HG02610 (cell line): ENCODE measurements around the gene SUPT6H.

Experiments
- ATAC-seq: cut with Tn5 transposase; IDR thresholded peaks from one replicate; pipeline ENCODE4 v1.9.1; 2021; ENCODE audit warnings: mild to moderate bottlenecking, moderate library complexity; ENCODE audit not compliant: unreplicated experiment

SUPT6H gene

GRCh38 chr17:28747801-28748750, 86.1 kb downstream of the SUPT6H start:
- no peak for ATAC-seq

DNA sequence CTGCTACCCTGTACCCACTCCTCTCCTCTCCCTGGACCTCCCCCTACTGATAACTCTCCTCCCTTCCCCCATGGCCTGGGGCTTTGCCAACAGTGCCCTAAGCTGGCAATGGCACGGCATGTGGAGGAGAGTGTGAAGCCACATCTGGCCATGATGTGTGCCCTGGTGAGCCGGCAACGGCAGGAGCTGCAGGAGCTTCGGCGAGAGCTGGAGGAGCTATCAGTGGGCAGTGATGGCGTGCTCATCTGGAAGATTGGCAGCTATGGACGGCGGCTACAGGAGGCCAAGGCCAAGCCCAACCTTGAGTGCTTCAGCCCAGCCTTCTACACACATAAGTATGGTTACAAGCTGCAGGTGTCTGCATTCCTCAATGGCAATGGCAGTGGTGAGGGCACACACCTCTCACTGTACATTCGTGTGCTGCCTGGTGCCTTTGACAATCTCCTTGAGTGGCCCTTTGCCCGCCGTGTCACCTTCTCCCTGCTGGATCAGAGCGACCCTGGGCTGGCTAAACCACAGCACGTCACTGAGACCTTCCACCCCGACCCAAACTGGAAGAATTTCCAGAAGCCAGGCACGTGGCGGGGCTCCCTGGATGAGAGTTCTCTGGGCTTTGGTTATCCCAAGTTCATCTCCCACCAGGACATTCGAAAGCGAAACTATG, 87.0 kb downstream of the SUPT6H start:
- no peak for ATAC-seq

GRCh38 chr17:28749516-28750177, 87.6 kb downstream of the SUPT6H start:
- ATAC-seq = no peak

DNA sequence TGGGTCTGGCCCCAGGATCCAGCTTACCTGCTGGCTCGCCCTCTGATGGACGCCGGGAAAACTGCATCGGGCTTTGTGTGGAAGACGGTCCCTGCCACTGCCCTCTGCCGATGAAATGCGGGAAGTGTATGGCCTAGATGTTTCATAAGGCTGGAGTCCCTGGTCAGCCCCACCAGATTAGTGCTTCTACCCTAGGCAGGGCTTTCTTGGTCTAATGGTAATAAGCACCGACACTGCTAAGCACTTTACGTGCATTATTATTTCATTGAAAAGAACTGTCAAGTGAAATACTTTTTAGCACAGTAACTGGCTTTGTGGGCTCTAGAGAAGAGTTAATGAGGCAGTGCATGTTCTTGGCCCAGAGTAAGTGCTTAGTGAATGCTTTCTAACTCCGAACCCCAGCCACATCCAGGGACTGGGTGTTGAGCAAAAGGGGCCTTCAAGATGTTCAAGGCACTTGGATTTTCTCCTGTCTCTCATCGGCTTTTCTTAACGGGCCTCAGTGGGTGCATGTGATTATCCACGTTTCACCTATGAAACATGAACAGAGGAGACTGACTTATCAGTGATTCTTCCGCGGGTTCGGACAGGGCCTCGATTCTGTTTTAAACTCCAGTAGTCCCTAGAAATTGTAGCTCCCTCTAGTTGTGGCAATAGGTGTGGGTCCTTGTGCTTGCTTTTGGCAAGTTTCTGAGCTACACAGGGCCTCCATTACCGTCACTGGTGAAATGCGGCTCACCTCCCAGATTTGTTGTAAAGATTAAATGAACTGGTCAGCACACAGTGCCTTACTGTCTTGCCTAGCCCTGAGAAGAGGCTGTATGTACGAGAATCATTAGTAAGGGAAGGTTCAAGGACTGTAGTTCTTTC, 88.4 kb downstream of the SUPT6H start:
- ATAC-seq = no peak

DNA sequence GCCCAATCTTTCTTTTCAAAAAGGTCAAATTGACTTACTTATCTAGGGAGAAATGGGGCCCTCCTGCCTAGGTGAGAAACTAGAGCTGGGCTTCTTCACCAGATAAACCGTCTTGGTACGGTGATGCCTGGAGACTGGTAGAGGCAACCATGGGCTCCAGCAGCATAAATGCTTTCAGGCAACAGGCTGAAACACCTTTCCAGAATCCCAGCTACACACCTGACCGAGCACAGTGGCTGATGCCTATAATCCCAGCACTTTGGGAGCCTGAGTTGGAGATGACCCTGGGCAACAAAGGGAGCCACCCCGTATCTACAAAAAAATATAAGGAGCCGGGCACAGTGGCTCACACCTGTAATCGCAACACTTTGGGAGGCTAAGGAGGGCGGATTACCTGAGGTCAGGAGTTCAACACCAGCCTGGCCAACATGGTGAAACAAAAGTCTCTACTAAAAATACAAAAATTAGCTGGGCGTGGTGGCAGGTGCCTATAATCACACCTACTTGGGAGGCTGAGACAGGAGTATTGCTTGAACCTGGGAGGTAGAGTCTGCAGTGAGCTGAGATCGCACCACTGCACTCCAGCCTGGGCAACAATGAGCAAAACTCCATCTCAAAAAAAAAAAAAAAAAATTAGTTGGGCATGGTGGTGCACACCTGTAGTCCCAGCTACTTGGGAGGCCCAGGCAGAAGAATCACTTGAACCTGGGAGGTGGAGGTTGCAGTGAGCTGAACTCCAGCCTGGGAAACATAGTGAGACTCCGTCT, 89.8 kb downstream of the SUPT6H start:
- ATAC-seq = no peak
